ENCODE measurements around the gene IL4.

The IL4 gene

DNA sequence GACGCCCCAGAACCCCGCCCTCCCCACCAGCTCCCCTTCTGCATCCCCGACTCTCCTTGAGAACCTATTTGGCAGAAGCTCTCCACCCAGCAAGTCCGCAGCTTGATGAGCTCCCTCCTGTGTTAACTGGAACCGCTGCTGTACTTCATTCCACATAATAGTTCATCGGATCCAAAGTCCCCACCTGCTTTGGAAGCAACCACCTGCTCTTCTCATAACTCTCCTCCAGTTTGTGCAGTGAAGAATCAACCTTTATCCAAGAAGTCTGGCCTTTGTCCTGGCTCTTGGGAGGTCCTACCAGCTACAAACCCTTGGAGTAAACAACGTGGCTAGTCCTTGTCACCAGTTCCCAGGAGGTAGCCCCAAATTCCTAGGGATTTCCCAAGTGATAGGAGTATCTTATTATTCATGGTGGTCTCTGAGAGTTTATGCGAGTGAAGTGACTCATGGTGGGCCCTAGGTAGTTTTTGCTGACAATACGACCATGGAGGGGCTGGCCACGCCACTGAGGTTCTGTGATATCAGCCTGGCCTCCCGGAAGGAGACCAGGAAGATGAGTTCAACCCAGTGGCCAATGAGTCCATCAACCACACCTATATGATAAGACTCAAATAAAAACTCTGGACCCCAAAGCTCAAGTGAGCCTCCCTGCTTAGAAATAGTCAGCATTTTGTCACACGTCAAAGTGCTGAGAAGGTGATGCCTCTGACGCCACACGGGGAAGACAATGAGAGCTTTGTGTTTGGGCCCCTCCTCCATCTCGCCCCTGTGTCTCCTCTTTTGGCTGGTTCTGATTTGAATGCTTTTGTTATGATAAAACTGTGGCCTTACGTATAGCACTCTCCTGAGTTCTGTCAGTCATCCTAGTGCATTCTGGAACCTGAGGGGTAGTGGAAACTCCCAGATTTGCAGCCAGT is 3.6 kb upstream of the IL4 start:
- no peak overlapping the region for H3K27ac ChIP-seq
- TF ChIP-seq ZFX (IDR thresholded peaks at IDR 0.05; ENCODE audit: borderline replicate concordance), result no peak
- TF ChIP-seq, protein P1, sequence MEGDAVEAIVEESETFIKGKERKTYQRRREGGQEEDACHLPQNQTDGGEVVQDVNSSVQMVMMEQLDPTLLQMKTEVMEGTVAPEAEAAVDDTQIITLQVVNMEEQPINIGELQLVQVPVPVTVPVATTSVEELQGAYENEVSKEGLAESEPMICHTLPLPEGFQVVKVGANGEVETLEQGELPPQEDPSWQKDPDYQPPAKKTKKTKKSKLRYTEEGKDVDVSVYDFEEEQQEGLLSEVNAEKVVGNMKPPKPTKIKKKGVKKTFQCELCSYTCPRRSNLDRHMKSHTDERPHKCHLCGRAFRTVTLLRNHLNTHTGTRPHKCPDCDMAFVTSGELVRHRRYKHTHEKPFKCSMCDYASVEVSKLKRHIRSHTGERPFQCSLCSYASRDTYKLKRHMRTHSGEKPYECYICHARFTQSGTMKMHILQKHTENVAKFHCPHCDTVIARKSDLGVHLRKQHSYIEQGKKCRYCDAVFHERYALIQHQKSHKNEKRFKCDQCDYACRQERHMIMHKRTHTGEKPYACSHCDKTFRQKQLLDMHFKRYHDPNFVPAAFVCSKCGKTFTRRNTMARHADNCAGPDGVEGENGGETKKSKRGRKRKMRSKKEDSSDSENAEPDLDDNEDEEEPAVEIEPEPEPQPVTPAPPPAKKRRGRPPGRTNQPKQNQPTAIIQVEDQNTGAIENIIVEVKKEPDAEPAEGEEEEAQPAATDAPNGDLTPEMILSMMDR (IDR thresholded peaks at IDR 0.05), result no peak

- no peak for TF ChIP-seq ZFX (IDR thresholded peaks at IDR 0.05; ENCODE audit: borderline replicate concordance)
- TF ChIP-seq, protein P1 (IDR thresholded peaks at IDR 0.05), result no peak
Observed at GRCh38 chr5:132671000-132671399, 2.8 kb upstream of the IL4 start.

DNA sequence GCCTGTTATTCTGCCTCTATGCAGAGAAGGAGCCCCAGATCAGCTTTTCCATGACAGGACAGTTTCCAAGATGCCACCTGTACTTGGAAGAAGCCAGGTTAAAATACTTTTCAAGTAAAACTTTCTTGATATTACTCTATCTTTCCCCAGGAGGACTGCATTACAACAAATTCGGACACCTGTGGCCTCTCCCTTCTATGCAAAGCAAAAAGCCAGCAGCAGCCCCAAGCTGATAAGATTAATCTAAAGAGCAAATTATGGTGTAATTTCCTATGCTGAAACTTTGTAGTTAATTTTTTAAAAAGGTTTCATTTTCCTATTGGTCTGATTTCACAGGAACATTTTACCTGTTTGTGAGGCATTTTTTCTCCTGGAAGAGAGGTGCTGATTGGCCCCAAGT is 301 bp upstream of the IL4 start:
- no peak overlapping the region for H3K27ac ChIP-seq
- TF ChIP-seq, protein P1 (IDR thresholded peaks at IDR 0.05), result no peak
- TF ChIP-seq ZFX (IDR thresholded peaks at IDR 0.05; ENCODE audit: borderline replicate concordance), result no peak

More at GRCh38 chr5:132671000-132671399, 2.8 kb upstream of the IL4 start:
- H3K27ac ChIP-seq, result no peak overlapping the region

DNA sequence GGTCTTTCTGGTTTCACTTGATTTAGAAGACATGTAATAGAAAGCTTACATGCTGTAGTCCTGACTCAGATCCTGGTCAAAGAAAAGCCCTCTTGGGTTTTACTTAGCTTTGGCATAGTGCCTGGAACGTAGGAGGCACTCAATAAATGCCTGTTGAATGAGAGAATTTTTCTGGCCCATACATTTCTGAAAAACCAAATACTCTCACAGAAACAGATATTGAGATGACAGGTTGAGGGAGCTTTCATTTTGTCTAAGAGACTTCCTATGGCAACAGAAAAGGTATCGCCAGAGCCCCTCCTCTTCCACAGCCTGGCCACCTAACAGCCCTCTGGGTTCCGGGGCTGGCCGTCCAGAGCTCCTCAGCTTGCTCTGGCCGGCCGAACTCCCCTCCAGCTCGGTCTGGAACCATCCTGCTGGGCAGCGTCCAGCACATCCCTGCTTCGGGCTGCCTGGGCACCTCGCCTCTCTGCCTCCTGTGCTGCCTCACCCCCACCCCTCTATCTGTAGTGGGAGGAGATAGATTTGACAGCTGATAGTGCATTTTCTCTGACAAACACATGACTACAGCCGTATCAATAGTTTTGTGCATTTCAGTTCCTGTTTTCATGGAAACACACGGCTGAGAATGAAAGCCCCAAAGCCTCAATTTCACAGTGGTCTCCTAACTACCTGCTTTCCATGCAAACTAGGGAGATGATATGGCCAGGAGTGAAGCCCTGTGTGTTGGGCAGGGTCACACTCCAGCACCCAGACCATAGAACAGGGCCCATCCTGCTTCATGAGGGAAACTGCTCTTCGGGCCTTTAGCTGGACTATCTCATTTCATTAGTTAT is 1.1 kb downstream of the IL4 start:
- TF ChIP-seq, protein P1 (IDR thresholded peaks at IDR 0.05), result no peak
- TF ChIP-seq ZFX (IDR thresholded peaks at IDR 0.05; ENCODE audit: borderline replicate concordance), result no peak

GRCh38 chr5:132675936-132676689 is 2.3 kb downstream of the IL4 start:
- no peak overlapping the region for H3K27ac ChIP-seq
- TF ChIP-seq, protein P1 (IDR thresholded peaks at IDR 0.05), result no peak
- no peak for TF ChIP-seq ZFX (IDR thresholded peaks at IDR 0.05; ENCODE audit: borderline replicate concordance)

More for the DNA sequence above, 1.1 kb downstream of the IL4 start:
- no peak overlapping the region for H3K27ac ChIP-seq

DNA sequence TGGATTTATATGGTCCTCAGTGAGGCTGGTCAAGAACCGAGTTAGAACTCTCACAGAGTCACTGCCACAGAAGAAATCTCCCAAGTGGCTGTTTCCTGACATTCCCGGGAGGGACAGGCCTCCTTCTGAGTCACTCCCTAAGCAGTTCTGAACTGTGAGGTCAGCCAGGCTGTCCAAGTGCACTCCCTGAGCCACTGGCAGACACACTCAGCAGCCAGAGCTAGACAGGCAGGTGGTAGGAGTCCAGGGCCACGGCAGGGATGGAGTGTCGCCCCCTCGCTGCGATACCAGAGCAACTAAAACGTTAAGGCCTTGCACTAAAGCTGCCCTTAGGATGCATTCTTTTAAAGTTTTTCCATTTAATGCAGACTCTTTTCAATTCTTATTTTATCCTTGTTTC is 3.4 kb downstream of the IL4 start:
- H3K27ac ChIP-seq, result no peak overlapping the region

More for the DNA sequence above, 3.4 kb downstream of the IL4 start:
- TF ChIP-seq, protein P1 (IDR thresholded peaks at IDR 0.05), result no peak
- TF ChIP-seq ZFX (IDR thresholded peaks at IDR 0.05; ENCODE audit: borderline replicate concordance), result no peak

All from 22Rv1 (cell line).